ENCODE data around the gene GNPDA1. TPM values are rescaled to one million over a fixed set of nuclear protein-coding genes. Genes with fewer than 3 reads are reported as not detected.

GNPDA1 gene
- total and polyA plus RNA-seq, 2 of the 8 experiments (the other 6 are each of a cell fraction or from before 2014, with no cell fraction given) = 33.0 to 94.3 TPM

DNA sequence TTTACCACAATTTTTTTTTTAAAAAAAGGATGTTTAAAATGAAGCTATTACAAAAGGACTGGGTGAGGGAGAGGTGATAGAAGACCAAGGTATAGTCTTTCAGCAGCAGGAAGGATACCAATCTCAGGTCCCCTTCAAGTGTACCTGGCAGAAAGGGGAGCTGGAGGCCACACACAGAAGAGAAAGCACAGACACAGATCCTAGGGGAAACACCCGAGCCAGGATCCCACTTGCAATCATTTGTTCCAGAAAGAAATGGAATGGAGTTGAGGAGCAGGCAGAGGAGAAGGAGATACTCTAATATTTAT is 5.6 kb downstream of the GNPDA1 start (continued):
- no peak for TF ChIP-seq SIN3A (conservative IDR thresholded peaks at IDR 0.05 in 1 of 2, IDR thresholded peaks at IDR 0.05 in 1 of 2; ENCODE audit: low read depth in 1 of 2, low read length in 2 of 2)
- no peak for TF ChIP-seq SIRT6 (IDR thresholded peaks at IDR 0.05; ENCODE audit: low read length)
- no peak for TF ChIP-seq SRF (IDR thresholded peaks at IDR 0.05; ENCODE audit: low read depth, low read length)
- no peak for TF ChIP-seq GTF2F1 (IDR thresholded peaks at IDR 0.05; ENCODE audit: borderline replicate concordance, low read depth, low read length)
- TF ChIP-seq KDM4A (IDR thresholded peaks at IDR 0.05; ENCODE audit: low read depth, low read length, severe bottlenecking) = no peak
- no peak for TF ChIP-seq POLR2A (IDR thresholded peaks at IDR 0.05; ENCODE audit: control extremely low read depth in 1 of 2, low read depth in 2 of 2, low read length in 2 of 2)
- TF ChIP-seq BACH1 (IDR thresholded peaks at IDR 0.05; ENCODE audit: low read length) = no peak
- no peak for TF ChIP-seq E2F6 (IDR thresholded peaks at IDR 0.05)

Measured in H1 (cell line).